GM12801 (cell line): ENCODE measurements around the gene MAGI1.

Source experiments
- CTCF ChIP-seq: IDR thresholded peaks from one replicate; pipeline ENCODE4 v1.5.1; 2011; ENCODE audit warnings: control low read depth; ENCODE audit not compliant: insufficient read length; ENCODE audit errors: extremely low read depth

MAGI1 gene

GRCh38 chr3:65557899-65558564, 480.7 kb downstream of the MAGI1 start:
- TF ChIP-seq CTCF: no peak

- no peak for TF ChIP-seq CTCF
These were observed 481.7 kb downstream of the MAGI1 start for GRCh38 chr3:65556934-65557577.

- TF ChIP-seq CTCF: no peak
These were observed 486.3 kb downstream of the MAGI1 start for GRCh38 chr3:65552434-65552833.

- TF ChIP-seq CTCF: no peak
These were observed 486.8 kb downstream of the MAGI1 start for GRCh38 chr3:65551945-65552344.

- no peak for TF ChIP-seq CTCF
These were observed 488.6 kb downstream of the MAGI1 start for GRCh38 chr3:65550137-65550536.

GRCh38 chr3:65549626-65549959, 489.1 kb downstream of the MAGI1 start:
- no peak for TF ChIP-seq CTCF

- TF ChIP-seq CTCF: no peak
These were observed 489.7 kb downstream of the MAGI1 start for GRCh38 chr3:65548848-65549625.
